IMR-90 (cell line): ENCODE data around the gene INPP4A.

Experiments used
- ELK1 ChIP-seq: fragments of 150-350 bp; IDR thresholded peaks from 2 replicates; pipeline ENCODE4 v1.6.1; 2016; ENCODE audit warnings: low read depth, mild to moderate bottlenecking, low read length, moderate library complexity, borderline replicate concordance
- NFE2L2 ChIP-seq: fragments of 150-350 bp; IDR thresholded peaks from 2 replicates; pipeline ENCODE4 v1.6.1; 2016; ENCODE audit warnings: low read depth, mild to moderate bottlenecking, low read length
- POLR2A ChIP-seq: IDR thresholded peaks from 2 replicates; pipeline ENCODE4 v1.6.1; 2012; ENCODE audit warnings: mild to moderate bottlenecking, low read depth, low read length
- RFX5 ChIP-seq: IDR thresholded peaks from 2 replicates; pipeline ENCODE4 v1.8.0; 2012; ENCODE audit warnings: low read depth, mild to moderate bottlenecking, low read length, moderate library complexity
- TF ChIP-seq, protein P1 (sequence below): conservative IDR thresholded peaks from 2 replicates; pipeline ENCODE4 v1.5.1; 2012; ENCODE audit warnings: mild to moderate bottlenecking, low read depth, low read length, improper control_type of control experiment

GRCh38 chr2:98535971-98536677, 91.5 kb downstream of the INPP4A start:
- TF ChIP-seq POLR2A (no peak), NFE2L2 (no peak), RFX5 (no peak), ELK1 (no peak)
- TF ChIP-seq, protein P1, sequence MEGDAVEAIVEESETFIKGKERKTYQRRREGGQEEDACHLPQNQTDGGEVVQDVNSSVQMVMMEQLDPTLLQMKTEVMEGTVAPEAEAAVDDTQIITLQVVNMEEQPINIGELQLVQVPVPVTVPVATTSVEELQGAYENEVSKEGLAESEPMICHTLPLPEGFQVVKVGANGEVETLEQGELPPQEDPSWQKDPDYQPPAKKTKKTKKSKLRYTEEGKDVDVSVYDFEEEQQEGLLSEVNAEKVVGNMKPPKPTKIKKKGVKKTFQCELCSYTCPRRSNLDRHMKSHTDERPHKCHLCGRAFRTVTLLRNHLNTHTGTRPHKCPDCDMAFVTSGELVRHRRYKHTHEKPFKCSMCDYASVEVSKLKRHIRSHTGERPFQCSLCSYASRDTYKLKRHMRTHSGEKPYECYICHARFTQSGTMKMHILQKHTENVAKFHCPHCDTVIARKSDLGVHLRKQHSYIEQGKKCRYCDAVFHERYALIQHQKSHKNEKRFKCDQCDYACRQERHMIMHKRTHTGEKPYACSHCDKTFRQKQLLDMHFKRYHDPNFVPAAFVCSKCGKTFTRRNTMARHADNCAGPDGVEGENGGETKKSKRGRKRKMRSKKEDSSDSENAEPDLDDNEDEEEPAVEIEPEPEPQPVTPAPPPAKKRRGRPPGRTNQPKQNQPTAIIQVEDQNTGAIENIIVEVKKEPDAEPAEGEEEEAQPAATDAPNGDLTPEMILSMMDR = no peak
